HG03095 (cell line): ENCODE data around the gene CPN2.

ENCODE experiments used
- ATAC-seq: cut with Tn5 transposase; IDR thresholded peaks from one replicate; pipeline ENCODE4 v1.9.1; 2021; ENCODE audit warnings: moderate library complexity; ENCODE audit not compliant: unreplicated experiment

Gene CPN2

DNA sequence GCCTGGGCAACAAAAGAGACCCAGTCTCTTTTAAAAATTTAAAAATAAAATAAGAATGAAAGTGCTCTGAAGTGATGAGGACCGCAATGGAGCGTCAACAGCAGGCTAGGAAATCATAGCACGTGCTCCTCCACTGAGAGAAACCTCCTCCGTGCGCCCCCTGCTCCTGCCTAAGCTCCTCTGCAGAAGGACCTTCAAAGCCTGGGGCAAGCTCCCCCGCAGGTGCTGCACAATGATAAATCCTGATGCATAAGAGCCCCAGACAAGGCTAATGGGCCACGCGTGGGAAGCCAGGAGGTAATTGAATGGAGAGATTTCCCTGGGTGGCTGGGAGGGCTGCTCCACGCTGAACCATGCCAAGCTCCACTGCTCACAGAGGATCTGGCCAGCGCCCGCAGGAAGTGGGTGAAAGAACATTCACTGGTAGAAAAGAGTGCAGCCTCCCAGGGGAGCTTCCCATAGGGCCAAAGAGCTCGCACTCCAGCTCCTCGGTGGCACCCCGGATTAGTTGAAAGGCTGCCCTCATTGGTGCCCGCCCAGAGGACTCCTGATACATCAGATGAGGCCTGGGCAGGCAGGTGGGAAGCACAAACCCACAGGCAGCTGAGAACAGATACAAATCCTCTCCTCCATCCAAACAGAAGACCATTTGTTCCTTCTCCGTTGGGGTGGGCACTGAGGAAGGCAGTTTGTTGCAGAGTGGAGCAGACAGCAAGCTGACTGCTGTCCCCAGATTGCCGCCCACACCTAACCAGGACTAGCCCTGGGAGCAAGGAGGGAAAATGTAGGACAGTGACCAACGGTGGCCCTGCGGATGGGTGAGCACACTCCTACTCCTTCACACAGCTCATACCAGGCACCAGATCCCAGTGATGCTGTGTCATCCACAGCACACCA is 52.5 kb downstream of the CPN2 start:
- no peak for ATAC-seq

DNA sequence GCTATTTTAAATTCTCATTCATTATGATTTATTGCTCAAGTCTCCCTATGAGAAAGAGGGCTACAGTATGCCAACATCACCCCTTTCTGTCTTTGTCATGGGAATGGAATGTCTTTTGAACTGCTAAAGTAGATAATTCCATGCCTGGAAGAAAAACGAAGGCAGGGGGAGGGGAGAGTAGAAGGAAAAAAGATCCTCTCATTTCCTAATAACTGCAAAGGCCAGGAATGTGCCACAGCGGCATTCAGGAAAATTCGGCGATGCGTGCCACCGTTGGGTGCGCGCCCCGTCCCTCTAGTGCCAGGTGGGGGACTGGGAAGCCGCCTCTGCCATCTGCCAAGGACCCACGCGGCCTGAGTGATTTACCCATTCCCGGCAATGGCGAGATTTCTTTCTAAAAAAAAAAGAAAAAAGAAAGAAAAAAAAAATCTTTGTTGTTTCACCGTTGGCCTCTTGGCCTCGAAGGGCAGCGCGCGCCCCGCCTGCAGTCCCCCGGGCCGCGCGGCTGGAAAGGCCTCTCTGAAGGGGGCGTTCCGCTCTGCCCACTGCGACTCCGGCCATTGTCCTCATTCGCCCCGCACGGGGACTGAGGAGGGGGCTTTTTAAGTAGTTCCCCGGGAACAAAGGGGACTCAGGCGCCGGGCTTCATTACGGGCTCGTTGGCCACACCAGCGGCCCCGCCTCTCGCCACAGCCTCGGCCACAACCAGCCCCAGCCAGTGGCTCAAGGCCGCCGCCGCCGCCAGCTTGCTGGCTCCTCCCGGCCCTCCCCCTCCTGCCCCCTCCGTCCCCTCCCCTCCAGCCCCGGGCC is 54.5 kb downstream of the CPN2 start:
- ATAC-seq: no peak

DNA sequence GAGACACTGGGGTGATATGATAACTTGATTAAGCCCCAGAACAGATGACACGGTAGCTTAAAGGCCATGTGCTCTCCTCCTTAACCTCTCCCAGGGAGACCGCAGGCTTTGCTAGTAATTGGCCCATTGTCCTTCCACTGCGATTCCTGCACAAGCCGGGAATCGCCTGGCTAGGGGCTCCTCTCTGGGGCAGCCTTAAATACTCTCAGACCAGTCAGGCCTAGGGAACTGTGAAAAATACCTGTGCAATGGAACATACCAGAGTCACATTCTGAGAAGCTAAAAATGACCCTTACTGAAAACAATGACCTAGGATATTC is 56.3 kb downstream of the CPN2 start:
- no peak for ATAC-seq

DNA sequence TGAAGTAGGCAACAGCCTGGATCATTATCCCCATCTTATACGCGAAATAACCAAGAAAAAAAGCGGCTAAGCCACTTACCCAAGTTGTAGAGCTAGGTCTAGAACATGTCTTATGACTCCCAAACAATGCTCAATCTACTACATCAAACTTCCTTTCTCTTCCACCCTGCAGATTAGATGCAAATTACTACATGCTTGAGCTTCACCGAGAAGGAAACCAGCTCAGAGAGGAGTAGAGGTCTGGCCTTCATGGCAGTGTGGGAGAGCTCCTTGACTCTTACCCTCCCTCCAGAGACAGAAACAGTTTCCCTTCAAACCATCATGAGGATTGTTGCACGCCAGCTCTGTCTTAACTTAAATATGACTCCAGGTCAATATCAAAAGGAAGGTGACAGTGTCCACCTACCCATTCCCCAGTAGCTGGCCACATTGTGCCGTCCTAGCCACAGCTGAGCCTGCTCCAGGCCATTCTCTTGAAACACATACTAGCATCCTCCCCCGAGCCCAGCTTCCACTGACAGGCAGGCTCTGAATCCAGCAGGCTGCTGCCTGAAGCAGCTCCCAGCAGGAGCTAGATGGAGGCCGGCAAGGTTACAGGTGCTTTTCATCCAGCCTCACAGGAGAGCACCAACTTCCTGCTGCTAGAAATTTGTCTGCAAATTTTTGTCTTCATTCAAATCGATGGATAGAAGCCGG is 56.8 kb downstream of the CPN2 start:
- no peak for ATAC-seq

DNA sequence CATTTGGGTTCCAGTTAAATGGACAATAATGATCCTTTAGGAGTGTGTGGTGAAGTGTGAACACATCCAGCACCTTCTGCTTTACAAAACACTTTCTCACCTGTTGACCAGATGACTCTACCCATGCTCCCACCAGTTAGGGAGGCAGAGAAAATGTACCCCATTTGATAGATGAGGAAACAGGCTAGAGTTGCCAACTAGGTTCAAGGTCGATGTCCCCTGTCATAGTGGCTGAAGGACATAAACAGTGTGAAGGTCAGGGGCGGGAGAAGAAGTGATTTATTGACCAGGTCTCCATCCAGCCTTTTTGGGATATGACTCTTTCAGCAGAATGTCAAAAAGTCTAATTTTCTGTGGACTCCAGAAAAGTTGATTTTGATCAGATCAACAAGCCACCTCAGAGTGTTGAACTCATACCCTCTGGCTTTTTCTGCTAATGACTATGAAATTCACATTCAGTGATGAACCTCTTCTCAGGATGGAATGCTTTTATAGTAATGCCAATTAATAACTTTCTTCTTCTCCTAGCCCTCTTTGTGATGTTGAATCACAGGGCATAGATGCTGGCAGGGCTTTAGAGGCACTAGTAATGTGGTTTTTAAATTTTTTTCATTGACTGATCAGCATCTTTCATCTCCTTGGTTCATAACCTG is 57.5 kb downstream of the CPN2 start:
- ATAC-seq: no peak

DNA sequence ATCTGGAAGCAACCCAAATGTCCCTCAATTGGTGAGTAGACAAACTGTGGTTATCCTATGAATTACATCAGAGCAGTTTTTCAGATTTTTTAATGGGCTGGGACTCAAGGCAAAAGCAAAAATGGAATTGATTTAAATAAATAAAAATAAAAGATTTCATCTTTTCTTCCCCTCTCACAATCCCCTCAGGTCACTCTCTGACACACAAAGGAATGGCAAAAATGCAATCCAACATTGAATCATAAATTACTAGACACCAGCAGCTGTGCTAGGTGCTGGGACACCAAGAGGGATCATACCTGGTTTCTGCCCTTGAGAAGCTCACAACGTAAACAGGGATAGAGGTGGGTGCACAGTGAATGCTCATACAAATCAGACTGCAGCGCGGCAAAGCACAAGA is 58.8 kb downstream of the CPN2 start:
- no peak for ATAC-seq
